WI38 (cell line): ENCODE results near the gene PLEKHG4B.
"Not testable (repeated sequence)": the region's sequence is repeated elsewhere in the genome, so short reads cannot be mapped to it uniquely, and the experiment has no call there.

ENCODE experiments used
- H3K4me3 ChIP-seq: 2 replicates; pipeline ENCODE4 v1.5.1; 2011; ENCODE audit warnings: low read depth, mild to moderate bottlenecking, control low read depth, low read length
- TF ChIP-seq, protein P1 (sequence below): IDR thresholded peaks from 2 replicates; pipeline ENCODE4 v1.5.1; 2012; ENCODE audit warnings: low read depth, mild to moderate bottlenecking, control low read depth, low read length

The PLEKHG4B gene

DNA sequence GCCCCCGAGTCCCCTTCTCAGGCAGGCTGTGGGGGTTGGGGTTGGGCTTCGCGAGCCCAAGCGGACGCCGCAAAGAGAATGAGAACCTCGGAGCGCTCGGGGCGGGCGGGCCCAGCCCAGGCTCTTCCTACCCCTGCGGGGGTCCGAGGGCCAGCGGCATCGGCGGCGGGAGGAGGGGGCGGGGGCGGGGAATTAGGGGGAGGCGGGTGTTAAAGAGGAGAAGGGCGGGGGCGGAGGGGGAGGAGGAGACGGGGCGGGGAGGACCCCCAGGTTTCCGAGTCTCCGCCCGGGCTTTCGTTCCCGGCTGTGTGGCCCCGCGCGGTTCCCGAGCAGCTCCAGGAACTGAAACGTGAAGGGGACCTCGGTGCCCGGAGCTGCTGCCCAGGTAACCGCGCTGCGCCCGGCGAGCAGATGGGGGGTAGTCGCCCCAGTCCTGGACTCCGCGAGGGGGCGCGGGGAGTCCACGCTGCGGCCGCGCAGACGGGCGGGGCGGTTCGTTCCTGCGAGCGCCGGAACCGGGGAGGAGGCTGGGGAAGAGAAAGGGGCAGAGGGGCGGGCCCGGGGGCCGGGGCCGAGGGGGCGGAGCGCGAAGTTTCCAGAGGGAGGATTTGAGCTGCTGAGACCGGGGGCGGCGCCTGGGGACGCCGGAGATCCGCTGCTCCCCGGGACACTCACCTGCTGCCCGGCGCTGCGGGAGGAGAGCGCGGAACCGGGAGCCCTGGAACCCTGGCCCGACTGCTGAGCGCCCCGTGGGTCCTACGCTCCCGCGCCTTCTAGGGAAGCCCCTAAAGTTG lies 38.4 kb upstream of the PLEKHG4B start:
- peak overlapping the region; percentile 37; the same call in 1 of the 2 replicates for H3K4me3 ChIP-seq

DNA sequence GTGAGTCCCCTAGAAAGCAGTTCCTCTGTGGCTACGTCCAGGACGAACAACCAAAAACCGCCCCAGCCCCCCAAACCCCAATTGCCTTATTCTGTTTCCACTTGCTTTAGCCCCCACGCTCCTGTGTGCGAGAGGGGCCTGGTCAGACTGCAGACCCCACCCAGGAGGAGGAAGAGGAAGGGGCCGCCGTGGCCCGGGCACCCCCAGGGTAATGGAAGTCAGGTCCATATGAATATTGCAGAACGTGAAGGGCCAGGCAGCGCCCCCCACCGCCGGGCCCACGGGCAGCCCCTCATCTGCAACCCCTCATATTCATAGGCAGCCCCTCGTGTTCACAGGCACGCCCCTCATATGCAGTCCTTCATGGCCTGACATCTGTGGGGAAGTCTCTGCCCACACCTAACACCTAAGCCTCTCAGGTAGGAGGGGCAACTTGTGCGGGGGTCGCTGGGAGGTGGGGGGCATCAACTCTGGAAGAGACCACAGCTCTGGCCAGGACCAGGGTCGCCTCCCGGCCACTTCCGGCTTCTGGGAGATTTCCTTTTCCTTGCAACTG lies 37.7 kb upstream of the PLEKHG4B start:
- H3K4me3 ChIP-seq, result peak overlapping the region; percentile 37; the same call in 1 of the 2 replicates

More for the DNA sequence above, 38.4 kb upstream of the PLEKHG4B start:
- TF ChIP-seq, protein P1, sequence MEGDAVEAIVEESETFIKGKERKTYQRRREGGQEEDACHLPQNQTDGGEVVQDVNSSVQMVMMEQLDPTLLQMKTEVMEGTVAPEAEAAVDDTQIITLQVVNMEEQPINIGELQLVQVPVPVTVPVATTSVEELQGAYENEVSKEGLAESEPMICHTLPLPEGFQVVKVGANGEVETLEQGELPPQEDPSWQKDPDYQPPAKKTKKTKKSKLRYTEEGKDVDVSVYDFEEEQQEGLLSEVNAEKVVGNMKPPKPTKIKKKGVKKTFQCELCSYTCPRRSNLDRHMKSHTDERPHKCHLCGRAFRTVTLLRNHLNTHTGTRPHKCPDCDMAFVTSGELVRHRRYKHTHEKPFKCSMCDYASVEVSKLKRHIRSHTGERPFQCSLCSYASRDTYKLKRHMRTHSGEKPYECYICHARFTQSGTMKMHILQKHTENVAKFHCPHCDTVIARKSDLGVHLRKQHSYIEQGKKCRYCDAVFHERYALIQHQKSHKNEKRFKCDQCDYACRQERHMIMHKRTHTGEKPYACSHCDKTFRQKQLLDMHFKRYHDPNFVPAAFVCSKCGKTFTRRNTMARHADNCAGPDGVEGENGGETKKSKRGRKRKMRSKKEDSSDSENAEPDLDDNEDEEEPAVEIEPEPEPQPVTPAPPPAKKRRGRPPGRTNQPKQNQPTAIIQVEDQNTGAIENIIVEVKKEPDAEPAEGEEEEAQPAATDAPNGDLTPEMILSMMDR, result no peak

DNA sequence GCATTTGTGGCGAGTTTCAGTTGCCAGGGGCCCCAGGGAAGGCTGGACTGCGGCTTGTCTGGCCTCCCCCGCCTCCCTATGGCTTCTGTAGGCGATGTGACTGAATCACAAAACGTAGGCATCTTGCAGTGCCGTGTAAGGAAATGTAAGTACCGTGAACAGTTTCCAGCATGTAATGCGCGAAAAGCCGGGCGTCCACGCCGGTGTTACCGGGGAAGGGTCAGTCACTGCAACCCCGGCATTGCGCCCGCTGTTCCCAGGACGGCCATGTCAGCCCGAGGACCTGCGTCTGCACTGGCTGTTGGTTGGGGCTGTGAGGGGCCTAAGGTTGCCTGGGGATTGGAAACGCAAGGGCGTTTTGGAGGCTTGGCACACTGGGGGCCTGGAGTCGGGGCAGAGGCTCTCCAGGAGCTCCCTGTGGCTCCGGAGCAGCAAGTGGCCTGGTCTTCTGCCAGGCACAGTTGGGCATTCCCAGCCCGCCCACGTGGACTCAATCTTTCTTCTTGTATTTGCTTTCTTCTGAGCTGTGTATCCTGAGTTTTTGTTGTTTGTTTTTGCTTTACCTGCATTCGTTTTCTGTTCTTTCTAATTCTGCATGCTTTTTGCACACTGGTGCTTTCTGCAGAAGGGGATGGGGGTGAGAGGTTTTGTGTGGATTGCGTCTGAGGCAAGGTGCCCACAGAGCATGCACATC lies 36.9 kb upstream of the PLEKHG4B start:
- no peak overlapping the region for H3K4me3 ChIP-seq
- TF ChIP-seq, protein P1, result no peak

More for the DNA sequence above, 37.7 kb upstream of the PLEKHG4B start:
- TF ChIP-seq, protein P1, result no peak

DNA sequence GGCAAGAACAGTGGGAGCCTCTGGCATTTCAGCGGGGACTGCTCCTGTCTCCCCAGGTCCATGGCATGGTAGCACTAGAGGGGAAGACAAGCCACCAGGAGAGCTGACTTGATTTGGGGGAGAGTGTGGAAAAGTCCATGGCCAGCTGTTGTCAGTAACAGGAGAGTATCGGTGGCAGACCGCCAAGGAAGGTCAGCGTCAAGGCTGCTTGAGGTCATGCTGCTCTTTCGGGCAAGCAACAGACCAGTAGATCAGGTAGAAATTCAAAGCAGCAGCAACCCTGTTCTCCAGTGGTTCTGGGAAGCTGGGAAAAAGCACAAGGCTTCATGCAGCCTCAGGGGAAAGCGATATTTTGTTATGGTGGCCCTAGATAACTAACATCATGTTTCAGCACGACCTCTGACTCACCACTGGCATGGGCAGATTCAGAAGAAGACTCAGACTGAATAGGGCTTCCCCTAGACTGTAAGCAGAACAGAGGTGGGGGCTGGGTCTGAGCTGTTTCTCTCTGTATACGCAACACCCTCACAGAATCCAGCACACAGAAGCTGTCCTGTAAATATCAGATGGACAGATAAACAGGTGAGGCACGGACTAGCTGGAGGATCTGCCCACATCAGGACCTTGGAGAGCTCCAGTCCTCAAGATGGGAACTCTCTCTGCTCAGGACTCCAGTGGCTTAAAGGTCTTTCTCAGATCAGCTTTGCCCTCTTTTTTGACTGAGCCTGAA lies 35.2 kb upstream of the PLEKHG4B start:
- no peak overlapping the region for H3K4me3 ChIP-seq
- TF ChIP-seq, protein P1, result no peak

DNA sequence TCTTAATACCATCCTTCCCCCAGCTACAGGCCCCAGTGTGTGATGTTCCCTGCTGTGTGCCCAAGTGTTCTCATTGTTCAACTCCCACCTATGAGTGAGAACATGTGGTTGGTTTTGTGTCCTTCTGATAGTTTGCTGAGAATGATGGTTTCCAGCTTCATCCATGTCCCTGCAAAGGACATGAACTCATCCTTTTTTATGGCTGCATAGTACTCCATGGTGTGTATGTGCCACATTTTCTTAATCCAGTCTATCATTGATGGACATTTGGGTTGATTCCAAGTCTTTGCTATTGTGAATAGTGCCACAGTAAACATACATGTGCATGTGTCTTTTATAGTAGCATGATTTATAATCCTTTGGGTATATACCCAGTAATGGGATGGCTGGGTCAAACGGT lies 31.7 kb upstream of the PLEKHG4B start:
- not testable (repeated sequence) for H3K4me3 ChIP-seq

DNA sequence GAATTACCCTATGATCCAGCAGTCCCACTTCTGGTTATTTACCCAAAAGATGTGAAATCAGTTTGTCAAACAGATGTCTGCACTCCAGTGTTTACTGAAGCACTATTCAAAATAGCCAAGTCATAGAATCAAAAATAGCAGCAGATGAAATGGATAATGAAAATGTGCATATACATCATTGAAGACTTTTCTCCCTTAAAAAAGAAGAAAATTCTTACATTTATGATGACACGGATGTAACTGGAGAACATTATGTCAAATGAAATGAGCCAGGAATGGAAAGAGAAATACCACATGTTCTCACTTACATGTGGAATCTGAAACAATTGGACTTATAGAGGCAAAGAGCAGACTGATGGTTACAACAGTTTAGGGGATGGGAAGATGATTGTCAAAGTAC lies 21.5 kb upstream of the PLEKHG4B start:
- no peak overlapping the region for H3K4me3 ChIP-seq
- TF ChIP-seq, protein P1, result no peak

DNA sequence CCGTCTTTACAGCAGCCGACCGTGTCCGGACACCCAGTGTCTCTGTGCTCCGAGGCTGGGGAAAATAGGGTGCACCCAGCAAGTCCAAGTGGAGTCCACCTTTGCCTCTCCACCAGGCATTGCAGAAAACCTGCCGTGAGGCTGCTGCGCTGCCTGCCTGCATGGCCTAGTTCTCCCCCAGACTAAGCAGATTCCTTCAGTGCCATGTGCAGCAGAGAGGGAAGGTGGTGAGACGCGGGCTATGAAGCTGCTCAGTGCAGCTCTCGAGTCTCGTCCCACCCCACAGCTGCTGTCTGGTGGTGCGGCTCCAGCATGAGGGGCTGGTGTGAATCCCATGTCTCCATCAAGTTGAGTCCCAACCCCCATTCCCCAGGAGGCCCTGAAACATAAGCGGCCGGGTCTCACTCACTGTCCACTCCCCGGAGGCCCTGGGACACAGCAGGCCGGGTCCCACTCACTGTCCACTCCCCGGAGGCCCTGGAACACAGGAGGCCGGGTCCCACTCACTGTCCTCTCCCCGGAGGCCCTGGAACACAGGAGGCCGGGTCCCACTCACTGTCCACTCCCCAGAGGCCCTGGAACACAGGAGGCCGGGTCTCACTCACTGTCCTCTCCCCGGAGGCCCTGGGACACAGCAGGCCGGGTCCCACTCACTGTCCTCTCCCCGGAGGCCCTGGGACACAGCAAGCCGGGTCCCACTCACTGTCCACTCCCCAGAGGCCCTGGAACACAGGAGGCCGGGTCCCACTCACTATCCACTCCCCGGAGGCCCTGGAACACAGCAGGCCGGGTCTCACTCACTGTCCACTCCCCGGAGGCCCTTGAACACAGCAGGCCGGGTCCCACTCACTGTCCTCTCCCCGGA lies 19.4 kb upstream of the PLEKHG4B start:
- H3K4me3 ChIP-seq, result not testable (repeated sequence)

DNA sequence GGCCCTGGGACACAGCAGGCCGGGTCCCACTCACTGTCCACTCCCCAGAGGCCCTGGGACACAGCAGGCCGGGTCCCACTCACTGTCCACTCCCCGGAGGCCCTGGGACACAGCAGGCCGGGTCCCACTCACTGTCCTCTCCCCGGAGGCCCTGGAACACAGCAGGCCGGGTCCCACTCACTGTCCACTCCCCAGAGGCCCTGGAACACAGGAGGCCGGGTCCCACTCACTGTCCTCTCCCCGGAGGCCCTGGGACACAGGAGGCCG lies 18.9 kb upstream of the PLEKHG4B start:
- H3K4me3 ChIP-seq, result not testable (repeated sequence)
